GM18907 (cell line): Measurements from ENCODE around the gene C1orf116.
"Not testable (repeated sequence)": the region's sequence is repeated elsewhere in the genome, so short reads cannot be mapped to it uniquely, and the experiment has no call there.

Experiments used
- ATAC-seq: cut with Tn5 transposase; IDR thresholded peaks from one replicate; pipeline ENCODE4 v1.9.1; 2021; ENCODE audit warnings: mild to moderate bottlenecking, moderate library complexity; ENCODE audit not compliant: unreplicated experiment

Gene C1orf116

DNA sequence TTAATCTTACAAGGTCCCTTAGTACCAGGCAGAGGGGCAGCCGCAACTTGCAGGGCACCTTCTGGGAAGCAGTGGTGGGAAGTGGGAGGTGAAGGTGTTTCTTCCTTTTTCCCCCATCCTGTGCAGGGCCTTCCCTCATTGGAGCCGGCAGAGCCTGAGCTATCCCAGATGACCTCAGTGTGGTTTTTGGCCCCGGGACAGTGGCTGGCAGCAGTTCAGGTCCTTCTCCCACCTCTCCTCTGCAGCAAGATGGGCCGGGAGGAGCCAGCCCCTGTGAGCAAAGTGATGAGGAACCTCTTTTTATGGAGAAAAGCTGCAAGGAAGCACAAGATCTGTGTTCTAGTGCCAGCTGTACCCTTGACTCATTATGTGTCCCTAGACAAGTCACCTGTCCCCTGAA lies 27.3 kb upstream of the C1orf116 start:
- no peak for ATAC-seq

DNA sequence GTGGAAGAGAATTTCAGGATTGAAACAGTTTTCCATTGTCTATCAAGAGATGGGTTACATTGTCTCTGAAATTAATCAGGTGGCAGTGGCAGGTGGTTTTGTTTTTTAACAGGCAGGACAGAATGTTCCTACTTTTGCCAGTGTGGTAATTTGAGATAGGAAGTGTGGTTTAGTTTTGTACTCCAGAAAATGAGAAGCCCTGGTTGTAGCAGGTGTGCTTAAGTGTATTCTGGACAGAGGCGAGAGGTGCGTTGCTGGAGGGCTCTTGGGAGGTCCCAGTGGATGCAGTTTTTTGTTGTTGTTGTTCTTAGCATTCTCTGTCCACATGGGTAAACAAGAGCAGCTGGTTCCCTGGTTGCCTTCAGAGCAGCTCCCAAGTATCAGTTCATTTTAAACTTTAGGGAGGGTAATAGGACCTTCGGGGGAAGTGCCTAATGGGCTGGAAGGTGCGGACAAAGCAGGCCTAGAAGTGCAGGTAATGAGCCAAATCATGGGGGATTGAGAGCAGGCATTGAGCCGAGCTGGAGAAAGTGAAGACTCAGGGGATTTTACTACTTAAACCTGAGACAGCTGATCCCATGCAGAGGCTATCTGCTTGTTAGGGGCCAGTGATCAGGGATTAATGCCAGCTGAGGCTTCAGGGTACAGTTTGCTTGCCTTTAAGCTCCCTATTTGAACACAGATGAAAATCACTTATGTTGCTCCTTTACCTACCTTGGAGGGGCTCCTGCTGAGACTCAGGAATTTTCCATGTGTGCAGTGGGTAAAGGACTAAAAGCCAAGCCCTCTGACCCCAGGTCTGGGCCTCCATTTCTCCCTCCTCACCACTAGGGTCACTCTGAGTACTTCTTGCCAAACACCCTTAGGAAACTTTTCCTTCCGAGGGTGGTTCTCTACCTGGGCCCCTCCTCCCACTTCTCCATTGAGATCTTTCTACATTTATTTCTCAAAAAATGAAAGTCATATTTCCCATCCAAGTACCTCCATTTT lies 26.6 kb upstream of the C1orf116 start:
- ATAC-seq: no peak

DNA sequence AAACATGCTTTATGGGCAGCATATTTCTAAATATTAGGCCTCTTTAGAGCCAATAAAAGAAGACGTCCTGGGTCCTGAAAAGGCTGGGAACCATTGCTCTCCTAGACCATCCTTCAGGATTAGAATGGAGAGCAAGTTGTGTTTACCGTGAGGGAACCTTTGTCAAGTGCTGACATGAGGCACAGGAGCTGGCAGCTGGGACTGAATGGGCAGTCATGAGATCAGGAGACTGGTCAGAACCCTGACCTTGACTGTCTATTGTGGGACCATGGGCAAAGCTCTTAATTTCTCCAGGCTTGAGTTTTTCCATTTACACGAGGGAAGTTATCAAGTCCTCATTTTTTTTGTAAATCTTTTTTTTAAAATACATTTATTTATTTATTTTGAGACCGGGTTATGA lies 25.7 kb upstream of the C1orf116 start:
- ATAC-seq: no peak

DNA sequence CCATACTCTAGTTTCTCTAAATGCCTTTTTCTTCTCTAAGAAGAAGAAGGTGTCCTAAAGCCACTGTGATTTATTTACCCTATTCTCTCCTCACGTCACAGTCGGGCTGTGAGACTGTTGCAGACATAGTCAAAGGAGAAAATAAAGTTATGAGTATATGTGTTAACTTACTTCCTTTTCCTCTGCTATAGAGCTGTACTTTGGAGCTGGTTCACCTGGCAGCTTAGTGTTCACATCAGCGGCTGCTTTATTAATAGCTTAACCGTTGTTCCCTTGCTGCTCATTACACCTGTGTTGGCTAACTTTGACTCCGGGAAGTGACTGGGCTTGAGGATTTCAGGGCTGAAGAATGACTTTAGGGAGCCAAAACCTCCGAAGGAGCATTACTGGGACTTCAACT lies 24.1 kb upstream of the C1orf116 start:
- ATAC-seq: no peak

DNA sequence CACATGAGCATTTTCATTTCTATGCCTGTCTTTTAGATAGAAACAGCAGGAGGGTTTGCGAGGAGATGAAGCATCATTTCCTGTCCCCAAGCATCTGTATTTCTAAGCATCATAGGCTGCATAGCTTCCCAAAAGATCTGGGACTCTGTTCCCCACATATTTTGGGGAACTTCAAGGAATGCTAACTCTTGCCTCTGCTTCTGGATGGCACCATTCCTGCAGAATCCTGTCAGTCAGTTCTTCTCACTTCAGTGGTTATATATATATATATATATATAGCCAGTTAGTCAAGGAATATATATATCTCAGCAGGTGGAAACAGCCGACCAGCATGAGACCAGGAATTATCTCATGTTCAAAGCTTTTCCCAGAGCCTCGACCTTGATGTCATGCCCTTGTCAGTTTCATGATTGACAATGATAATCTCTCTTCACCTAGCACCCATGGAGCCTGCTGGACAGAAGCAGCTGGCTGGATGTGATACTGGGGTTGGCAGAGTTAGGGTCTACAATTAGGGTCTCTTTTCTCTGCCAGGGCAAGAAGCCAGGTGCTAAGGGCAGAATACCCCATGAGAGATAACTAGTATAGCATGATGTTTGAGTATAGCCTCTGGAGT lies 22.9 kb upstream of the C1orf116 start:
- ATAC-seq: no peak

DNA sequence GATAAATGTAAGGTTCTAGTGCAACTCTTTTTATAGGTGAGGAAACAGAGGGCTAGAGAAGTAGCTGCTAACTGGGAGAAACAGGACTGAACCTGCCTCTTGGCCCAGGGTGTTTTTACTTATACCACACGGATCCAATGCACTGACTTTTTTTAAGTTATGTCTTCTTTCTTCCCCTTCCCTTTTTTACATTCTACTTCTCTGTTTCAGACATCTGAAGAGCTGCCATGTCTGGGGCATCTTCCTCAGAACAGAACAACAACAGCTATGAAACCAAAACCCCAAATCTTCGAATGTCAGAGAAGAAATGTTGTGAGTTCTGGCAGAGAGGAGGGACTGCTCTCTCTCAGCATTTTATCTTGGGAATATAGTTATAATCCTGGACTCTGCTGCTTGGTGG lies 21.9 kb upstream of the C1orf116 start:
- no peak for ATAC-seq

DNA sequence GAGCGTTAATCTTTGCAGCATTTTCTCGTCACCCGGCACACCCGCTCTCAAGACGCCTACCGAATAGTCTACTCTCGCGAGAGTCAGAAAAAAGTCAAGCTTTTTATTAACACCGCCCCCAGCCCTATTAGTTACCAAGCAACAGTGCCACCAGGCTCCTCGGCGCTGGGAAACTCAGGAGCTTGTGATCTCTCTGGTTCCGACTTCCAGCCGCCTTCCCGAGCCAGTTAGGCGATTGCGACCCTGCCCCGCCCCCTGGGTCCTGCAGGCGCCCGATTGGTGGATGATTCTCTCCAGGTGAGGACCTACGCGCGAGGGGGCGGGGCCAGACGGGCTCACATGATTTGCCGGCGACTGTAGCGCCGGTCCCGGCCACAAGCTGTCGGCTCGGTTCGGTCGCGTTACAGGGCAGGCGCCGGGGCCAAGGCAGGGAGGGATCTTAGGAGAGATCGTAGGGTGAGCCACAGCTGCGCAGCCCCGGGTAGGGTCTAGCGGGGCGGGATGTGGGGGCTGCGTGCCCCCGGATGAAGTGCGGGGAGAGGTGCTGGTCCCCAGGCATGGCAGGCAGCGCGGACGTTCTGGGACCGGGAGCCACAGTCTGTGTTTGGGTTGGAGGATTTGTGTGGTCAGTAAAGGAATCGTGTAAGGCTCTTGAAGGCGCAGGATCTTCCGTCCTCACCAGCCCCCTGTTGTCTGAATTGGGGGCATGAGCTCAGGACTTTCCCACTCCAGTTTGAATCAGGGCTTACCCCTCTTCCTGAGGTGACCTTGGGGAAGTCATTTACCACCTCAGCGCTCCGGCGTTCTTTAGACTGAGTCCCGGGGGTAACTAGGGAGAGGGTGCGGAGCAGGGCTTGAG lies 20.6 kb upstream of the C1orf116 start, which contains the start of gene PFKFB2:
PFKFB2 (plus strand) TSS at position 365 of the 859 bp plus-strand sequence. CDS start 1,443 bp downstream, outside the sequence.
- peak; percentile 82 for ATAC-seq

DNA sequence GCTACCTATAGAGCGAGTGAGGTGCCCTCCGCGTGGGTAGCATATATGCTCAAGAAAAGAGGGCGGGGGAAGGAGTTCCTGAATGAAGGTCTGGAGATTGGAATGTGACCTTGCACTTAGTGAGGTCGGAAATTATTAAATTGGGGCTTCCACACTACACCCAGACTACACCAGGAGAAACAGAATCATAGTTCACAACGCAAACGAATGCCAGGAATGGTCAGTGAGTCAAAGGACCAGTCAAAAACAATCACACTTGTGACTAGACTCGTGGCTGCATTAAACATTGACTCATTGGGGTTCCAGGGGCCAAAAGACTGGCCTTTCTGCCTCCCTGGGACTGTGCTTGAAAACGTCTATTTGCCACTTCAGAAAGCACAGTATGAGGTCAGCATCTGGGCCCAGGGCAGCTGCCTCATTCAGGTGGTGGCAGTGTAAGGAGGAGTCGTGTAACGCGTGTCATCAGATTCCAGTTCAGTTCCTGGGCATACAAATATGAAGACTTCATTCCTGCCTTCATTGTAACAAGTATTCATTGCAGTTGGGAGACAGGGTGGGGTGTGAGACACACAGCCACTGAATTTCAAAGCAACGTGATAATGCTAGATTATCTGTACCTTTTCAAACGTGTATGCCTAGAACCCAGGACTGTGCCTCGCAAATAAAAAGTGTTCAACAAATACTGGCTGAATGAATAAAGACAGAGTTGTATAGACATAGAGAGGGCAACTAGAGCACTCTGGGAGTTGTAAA lies 18.8 kb upstream of the C1orf116 start, which contains the start of gene YOD1:
YOD1 (minus strand) TSS at position 18 of the 753 bp plus-strand sequence. CDS start 178 bp downstream, outside the sequence.
- no peak for ATAC-seq

DNA sequence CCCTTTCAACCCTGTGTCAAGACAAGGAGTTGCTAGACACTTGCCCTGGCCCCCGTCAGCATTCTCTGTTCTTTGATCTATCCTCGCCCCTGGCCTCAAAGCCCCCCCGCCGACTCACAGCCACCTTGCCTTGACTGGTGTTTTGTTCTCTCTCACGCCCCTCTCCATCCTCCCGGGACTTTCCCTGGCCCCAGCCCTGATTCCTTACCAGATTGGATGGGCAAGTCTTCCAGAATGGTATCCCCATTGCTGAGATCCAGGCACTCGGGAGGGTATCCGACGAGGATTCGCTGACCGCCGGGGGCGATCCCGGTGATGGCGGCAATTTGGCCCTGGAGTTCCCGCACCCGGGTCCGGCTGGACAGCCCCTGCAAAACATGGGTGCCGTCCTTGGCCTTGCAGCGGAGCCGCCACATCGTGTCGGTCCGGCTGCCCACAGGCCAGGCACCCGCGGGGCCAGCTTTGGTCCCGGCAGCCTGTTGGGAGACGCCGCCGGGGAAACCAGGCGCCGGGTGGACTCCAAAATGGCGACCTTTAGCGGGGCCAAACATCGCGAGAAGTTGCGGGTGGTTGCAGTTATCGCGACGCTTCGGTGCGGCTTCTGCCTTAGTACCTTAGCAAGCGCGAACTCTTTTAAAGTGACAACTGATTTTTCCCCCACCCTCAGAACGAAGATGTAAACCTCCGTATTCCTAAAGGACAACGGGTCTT lies 18.1 kb upstream of the C1orf116 start:
- ATAC-seq: peak; percentile 59

DNA sequence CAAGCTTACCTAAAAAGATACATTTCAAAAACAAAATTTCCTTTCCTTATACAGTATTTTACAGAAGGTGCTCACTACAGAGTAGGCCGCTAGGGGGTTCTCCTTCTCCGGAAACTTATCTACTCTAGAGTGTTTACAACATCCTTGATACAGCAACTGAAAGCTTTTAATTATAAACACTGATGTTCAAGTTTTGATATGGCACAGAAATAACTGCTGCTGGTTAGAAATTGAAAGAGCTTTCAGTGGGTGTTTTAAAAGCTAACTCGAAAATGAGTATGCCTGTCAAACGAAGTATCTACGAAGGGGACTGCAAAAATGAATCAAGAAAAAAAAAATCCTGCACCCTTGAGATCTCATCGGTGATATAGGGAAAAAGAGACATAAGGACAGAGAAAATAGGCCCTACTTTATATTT lies 17.4 kb upstream of the C1orf116 start:
- ATAC-seq: no peak

DNA sequence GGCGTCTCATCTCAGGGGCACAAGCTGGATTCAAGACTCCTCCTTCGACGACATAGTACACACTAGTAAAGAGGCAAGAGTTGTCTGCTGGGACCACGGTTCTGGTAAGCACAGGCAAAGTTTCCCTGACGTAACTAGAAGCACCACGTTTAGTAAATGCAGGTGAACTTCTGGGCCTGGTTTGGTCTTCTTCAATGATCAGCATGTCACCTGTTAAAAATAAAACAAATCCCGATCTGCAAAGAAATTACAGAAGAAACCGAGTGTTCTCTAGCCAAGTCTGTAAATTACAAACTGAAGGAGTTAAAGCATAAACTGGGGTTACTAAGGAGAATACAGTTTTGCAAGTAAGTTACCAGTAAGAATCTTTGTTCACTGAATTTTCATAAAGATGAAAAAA lies 17.0 kb upstream of the C1orf116 start:
- ATAC-seq: no peak

DNA sequence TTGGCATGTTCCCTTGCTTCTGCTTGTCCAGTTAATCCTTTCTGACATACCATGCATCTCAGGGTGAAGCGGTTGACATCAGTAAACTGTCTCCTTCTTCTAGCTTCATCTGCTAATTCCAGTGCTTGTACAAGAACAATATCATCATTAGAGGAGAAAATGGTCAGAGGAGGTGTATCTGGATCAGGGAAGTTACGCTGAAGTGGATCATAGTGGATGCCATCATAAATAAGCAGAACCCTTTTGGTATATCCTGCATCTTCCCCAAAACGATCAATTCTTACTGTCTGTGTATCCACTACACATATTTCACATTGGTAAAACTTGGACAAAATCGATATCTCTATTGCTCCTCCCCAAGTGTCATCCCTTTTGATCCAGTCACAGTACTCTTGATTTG lies 16.5 kb upstream of the C1orf116 start:
- ATAC-seq: no peak

DNA sequence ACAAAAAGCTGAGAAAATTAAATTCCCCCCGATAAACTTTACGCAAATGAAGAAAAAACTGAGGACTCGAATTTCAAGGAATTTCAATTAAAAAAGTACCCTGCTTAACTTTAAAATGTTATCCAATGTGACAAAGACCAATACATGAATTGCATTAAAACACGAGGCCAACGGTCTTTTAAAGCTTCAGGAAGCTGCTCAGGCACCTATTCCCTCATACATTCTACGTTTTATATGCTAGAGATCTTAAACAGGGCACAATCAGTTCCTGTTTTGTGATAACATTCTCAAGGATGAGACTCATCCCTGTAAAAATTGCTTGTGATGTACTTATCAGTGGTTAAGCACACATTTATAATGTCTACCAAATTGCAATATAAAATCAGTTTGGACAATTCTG lies 15.5 kb upstream of the C1orf116 start:
- no peak for ATAC-seq

DNA sequence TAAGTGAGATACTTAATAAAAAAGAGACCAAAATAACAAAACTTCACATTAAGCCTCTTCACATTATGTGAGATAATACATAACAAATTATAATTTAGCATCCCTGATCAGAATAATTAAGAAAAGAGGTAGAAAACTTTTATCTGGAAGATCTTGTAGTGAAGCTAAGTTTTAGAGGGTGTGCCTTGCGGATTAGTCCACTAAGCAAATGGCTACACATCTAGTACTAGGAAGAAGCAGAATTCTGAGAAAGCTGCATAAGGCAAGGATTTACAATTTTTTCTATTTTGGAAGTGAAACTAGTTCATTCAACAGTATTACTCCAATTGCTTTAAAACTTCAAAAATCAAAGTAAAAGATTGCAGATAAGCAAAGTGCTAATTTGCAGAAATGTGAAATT lies 14.9 kb upstream of the C1orf116 start:
- ATAC-seq: no peak

DNA sequence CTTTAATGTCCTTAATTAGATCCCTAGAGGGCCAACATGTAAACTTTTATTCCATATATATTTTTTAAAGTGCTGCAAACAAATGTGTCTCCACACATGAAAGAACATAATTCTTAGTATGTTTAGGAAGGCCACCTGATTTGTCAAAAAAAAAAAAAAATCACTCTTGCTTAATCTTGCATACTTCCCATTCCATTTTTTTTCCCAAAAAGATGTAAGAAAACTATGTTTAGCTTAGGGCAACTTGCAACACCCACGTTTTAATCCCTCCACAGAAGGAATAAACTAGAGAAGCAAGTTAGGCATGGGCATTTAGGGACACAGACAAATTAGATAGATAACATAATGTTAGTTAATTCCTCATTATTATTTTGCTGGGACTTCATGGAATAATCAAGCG lies 12.9 kb upstream of the C1orf116 start:
- ATAC-seq: no peak

DNA sequence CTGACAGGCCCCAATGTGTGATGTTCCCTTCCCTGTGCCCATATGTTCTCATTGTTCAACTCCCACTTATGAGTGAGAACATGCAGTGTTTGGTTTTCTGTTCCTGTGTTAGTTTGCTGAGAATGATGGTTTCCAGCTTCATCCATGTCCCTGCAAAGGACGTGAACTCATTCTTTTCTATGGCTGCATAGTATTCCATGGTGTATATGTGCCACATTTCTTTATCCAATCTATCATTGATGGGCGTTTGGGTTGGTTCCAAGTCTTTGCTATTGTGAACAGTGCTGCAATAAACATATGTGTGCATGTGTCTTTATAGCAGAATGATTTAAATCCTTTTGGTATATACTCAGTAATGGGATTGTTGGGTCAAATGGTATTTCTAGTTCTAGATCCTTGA lies 8.8 kb upstream of the C1orf116 start:
- not testable (repeated sequence) for ATAC-seq

DNA sequence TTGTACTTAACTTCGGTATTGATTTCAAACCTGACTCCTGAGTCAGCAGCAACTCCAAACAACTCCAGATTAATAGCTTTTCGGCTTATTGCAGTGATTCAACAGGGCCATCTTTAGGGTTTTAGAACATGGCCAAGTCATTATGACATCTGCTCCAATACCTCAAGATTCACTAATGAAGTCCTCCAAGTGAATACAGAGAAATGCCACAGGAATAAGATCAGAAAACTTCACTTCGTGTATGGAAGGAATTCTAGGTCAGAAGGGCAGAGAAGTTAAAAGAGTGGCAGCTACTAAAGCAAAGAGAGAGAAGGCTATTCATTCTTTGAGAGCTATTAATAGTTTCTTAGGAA lies 7.6 kb upstream of the C1orf116 start:
- ATAC-seq: no peak

DNA sequence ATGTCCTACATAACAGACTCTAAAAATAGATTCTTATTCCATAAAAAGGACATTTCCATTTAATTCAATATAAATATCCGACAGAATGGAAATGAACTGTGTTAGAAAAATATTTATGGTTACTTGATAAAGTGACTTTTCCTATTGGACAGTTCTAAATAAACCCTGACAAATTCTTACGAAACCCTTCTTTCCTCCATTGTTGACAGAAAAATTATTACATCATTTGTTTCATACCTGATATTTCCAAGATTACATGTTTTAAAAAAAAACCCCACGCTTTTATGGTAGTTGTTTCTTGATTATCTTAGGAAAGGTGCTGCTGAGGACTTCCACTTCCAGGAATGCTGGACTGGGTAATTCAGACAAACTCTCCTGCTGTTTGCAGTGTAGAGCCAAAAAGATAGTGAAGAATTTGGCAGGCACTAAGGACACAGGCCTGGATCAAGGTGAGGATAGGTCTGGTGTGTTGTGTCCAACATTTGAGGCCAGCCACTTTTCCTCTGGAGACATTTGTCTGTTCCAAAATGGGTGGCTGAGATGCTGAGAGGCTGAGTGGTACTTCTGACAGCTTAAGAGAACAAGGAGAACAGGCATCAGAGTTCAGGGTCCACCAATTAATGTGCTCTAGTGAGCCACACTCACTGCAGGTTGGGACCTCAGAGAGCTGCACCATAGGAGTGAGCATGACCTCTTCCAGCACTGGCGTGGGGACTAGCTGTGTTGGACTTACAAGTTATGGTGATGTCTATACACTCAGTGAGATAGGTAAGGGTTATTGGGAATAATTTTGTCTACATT lies 7.0 kb upstream of the C1orf116 start:
- ATAC-seq: no peak

DNA sequence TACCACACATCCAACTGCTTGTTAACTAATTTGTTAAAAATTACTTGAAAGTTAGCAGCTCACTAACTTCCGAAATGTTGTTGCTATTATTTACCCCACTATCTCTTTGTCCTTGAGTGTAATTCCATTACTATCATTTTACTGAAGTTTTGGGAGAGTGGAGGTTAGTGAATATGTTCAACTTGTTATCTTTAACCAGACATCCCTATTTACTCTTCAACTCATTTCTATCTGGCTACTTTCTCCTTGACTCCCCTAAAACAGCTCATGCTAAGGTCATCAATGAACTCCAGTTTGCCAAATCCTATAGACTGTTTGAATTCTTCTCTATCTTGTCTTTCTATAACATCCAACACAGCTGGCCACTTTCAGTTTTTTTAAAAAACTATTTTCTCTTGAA lies 4.3 kb upstream of the C1orf116 start:
- no peak for ATAC-seq
